Measurements from ENCODE around the gene RUFY4. TPM values are rescaled to one million over a fixed set of nuclear protein-coding genes. Genes with fewer than 3 reads are reported as not detected.

Gene RUFY4
- total RNA-seq, 2 experiments from 2014 or later: 1.2 to 1.8 TPM

GRCh38 chr2:218047536-218048225 lies 21.4 kb upstream of the RUFY4 start:
- CTCF ChIA-PET: no interaction called here
- Mint-ChIP-seq H3K36me3 (ENCODE audit: low read depth) (peaks cover 10% of the 10 kb centered on the region), H3K27ac (no peak overlapping the region), H3K9me3 (peaks cover 20% of the 10 kb centered on the region), H3K27me3 (ENCODE audit: low read depth) (peaks cover 5% of the 10 kb centered on the region), H3K4me1 (ENCODE audit: low read depth) (no peaks in the 10 kb centered on the region), H3K4me3 (no peak overlapping the region)
- DNase-seq: no peak
- intact Hi-C loops (cut with micrococcal nuclease): no loop called here

GRCh38 chr2:218051903-218052302 lies 17.1 kb upstream of the RUFY4 start:
- no peak for DNase-seq
- peaks cover 5% of the 10 kb centered on the region for H3K36me3 Mint-ChIP-seq (ENCODE audit: low read depth)
- H3K4me3 Mint-ChIP-seq: no peak overlapping the region
- no peaks in the 10 kb centered on the region for H3K4me1 Mint-ChIP-seq (ENCODE audit: low read depth)
- CTCF ChIA-PET: interaction anchor here (0.9 to 1.3 kb wide), 2 partner anchors 17 to 267 kb away, joined by 3 to 5 read pairs; partner anchors contain the start of gene RUFY4
- peaks cover 7% of the 10 kb centered on the region for H3K27me3 Mint-ChIP-seq (ENCODE audit: low read depth)
- no peak overlapping the region for H3K27ac Mint-ChIP-seq
- intact Hi-C loops (cut with micrococcal nuclease): no loop called here
- H3K9me3 Mint-ChIP-seq: peaks cover 11% of the 10 kb centered on the region

GRCh38 chr2:218059289-218059688 lies 9.8 kb upstream of the RUFY4 start:
- CTCF ChIA-PET: no interaction called here
- H3K9me3 Mint-ChIP-seq: no peaks in the 10 kb centered on the region

GRCh38 chr2:218060118-218060517 lies 8.9 kb upstream of the RUFY4 start:
- H3K36me3 Mint-ChIP-seq (ENCODE audit: low read depth): no peaks in the 10 kb centered on the region
- CTCF ChIA-PET: no interaction called here
- intact Hi-C loops (cut with micrococcal nuclease): no loop called here
- DNase-seq: no peak
- H3K27me3 Mint-ChIP-seq (ENCODE audit: low read depth): no peaks in the 10 kb centered on the region
- H3K9me3 Mint-ChIP-seq: no peaks in the 10 kb centered on the region
- no peaks in the 10 kb centered on the region for H3K4me1 Mint-ChIP-seq (ENCODE audit: low read depth)
- H3K27ac Mint-ChIP-seq: no peak overlapping the region
- H3K4me3 Mint-ChIP-seq: no peak overlapping the region

More at GRCh38 chr2:218059289-218059688, 9.8 kb upstream of the RUFY4 start:
- Mint-ChIP-seq H3K36me3 (ENCODE audit: low read depth) (no peaks in the 10 kb centered on the region), H3K27me3 (ENCODE audit: low read depth) (no peaks in the 10 kb centered on the region), H3K4me1 (ENCODE audit: low read depth) (no peaks in the 10 kb centered on the region), H3K27ac (no peak overlapping the region), H3K4me3 (no peak overlapping the region)
- intact Hi-C loops (cut with micrococcal nuclease): no loop called here
- no peak for DNase-seq

GRCh38 chr2:218060950-218061660 lies 7.9 kb upstream of the RUFY4 start:
- Mint-ChIP-seq H3K27me3 (ENCODE audit: low read depth) (no peaks in the 10 kb centered on the region), H3K4me1 (ENCODE audit: low read depth) (no peaks in the 10 kb centered on the region), H3K4me3 (no peak overlapping the region), H3K27ac (no peak overlapping the region), H3K9me3 (no peaks in the 10 kb centered on the region), H3K36me3 (ENCODE audit: low read depth) (no peaks in the 10 kb centered on the region)
- intact Hi-C loops (cut with micrococcal nuclease): no loop called here
- no peak for DNase-seq
- CTCF ChIA-PET: interaction anchor here (0.6 kb wide), 1 partner anchor 278 kb away, joined by 3 read pairs; no protein-coding TSS in a partner anchor

GRCh38 chr2:218063486-218063885 lies 5.6 kb upstream of the RUFY4 start:
- peaks cover 4% of the 10 kb centered on the region for H3K27me3 Mint-ChIP-seq (ENCODE audit: low read depth)
- no peaks in the 10 kb centered on the region for H3K36me3 Mint-ChIP-seq (ENCODE audit: low read depth)
- intact Hi-C loops (cut with micrococcal nuclease): no loop called here
- H3K9me3 Mint-ChIP-seq: no peaks in the 10 kb centered on the region
- no peaks in the 10 kb centered on the region for H3K4me1 Mint-ChIP-seq (ENCODE audit: low read depth)
- no peak for DNase-seq
- H3K4me3 Mint-ChIP-seq: no peak overlapping the region
- CTCF ChIA-PET: interaction anchor here (0.6 kb wide), 1 partner anchor 471 kb away, joined by 6 read pairs; no protein-coding TSS in a partner anchor
- no peak overlapping the region for H3K27ac Mint-ChIP-seq

- Mint-ChIP-seq H3K4me1 (ENCODE audit: low read depth) (peaks cover 3% of the 10 kb centered on the region), H3K4me3 (no peak overlapping the region), H3K27me3 (ENCODE audit: low read depth) (peaks cover 6% of the 10 kb centered on the region), H3K9me3 (no peaks in the 10 kb centered on the region), H3K27ac (no peak overlapping the region), H3K36me3 (ENCODE audit: low read depth) (no peaks in the 10 kb centered on the region)
- DNase-seq: no peak
- CTCF ChIA-PET: interaction anchor here (0.6 kb wide), 1 partner anchor 471 kb away, joined by 6 read pairs; no protein-coding TSS in a partner anchor
- intact Hi-C loops (cut with micrococcal nuclease): no loop called here
These were observed 5.2 kb upstream of the RUFY4 start for GRCh38 chr2:218063896-218064295.

GRCh38 chr2:218065239-218066006 lies 3.6 kb upstream of the RUFY4 start:
- Mint-ChIP-seq H3K9me3 (no peaks in the 10 kb centered on the region), H3K36me3 (ENCODE audit: low read depth) (no peaks in the 10 kb centered on the region), H3K27me3 (ENCODE audit: low read depth) (peaks cover 6% of the 10 kb centered on the region), H3K4me1 (ENCODE audit: low read depth) (peaks cover 6% of the 10 kb centered on the region), H3K4me3 (no peak overlapping the region), H3K27ac (no peak overlapping the region)
- intact Hi-C loops (cut with micrococcal nuclease): no loop called here
- DNase-seq: no peak
- CTCF ChIA-PET: interaction anchor here (2.0 kb wide), 1 partner anchor 8 kb away, joined by 8 read pairs; no protein-coding TSS in a partner anchor

- no peaks in the 10 kb centered on the region for H3K9me3 Mint-ChIP-seq
- H3K4me1 Mint-ChIP-seq (ENCODE audit: low read depth): peaks cover 6% of the 10 kb centered on the region
- CTCF ChIA-PET: interaction anchor here (1.0 to 2.0 kb wide), 4 partner anchors 9 to 281 kb away, joined by 4 to 8 read pairs (median 5); no protein-coding TSS in a partner anchor
- intact Hi-C loops (cut with micrococcal nuclease): no loop called here
- H3K27me3 Mint-ChIP-seq (ENCODE audit: low read depth): peaks cover 6% of the 10 kb centered on the region
- DNase-seq: no peak
- H3K4me3 Mint-ChIP-seq: no peak overlapping the region
- H3K27ac Mint-ChIP-seq: no peak overlapping the region
- H3K36me3 Mint-ChIP-seq (ENCODE audit: low read depth): no peaks in the 10 kb centered on the region
These were observed 2.0 kb upstream of the RUFY4 start for GRCh38 chr2:218066926-218067515.

GRCh38 chr2:218067523-218067922 lies 1.5 kb upstream of the RUFY4 start:
- Mint-ChIP-seq H3K4me1 (ENCODE audit: low read depth) (peaks cover 6% of the 10 kb centered on the region), H3K9me3 (no peaks in the 10 kb centered on the region), H3K27ac (no peak overlapping the region), H3K27me3 (ENCODE audit: low read depth) (peaks cover 6% of the 10 kb centered on the region), H3K4me3 (no peak overlapping the region), H3K36me3 (ENCODE audit: low read depth) (no peaks in the 10 kb centered on the region)
- intact Hi-C loops (cut with micrococcal nuclease): no loop called here
- CTCF ChIA-PET: interaction anchor here (0.9 to 2.0 kb wide), 5 partner anchors 10 to 282 kb away, joined by 4 to 8 read pairs (median 5); no protein-coding TSS in a partner anchor
- DNase-seq: no peak

- intact Hi-C loops (cut with micrococcal nuclease): loop anchor here (2.0 kb wide), 3 partner anchors 35 to 75 kb away; no protein-coding TSS in a partner anchor
- Mint-ChIP-seq H3K4me1 (ENCODE audit: low read depth) (peaks cover 6% of the 10 kb centered on the region), H3K4me3 (no peak overlapping the region), H3K27me3 (ENCODE audit: low read depth) (peaks cover 6% of the 10 kb centered on the region), H3K27ac (no peak overlapping the region), H3K9me3 (no peaks in the 10 kb centered on the region), H3K36me3 (ENCODE audit: low read depth) (no peaks in the 10 kb centered on the region)
- no peak for DNase-seq
- CTCF ChIA-PET: interaction anchor here (0.9 to 1.5 kb wide), 5 partner anchors 17 to 284 kb away, joined by 3 to 14 read pairs (median 5); no protein-coding TSS in a partner anchor
These were observed 700 bp downstream of the RUFY4 start for GRCh38 chr2:218069606-218070300.
